Adipocyte (in vitro differentiated cells): ENCODE results near the gene FANCG.

Experiments
- DNase-seq: peaks from one replicate; pipeline ENCODE4 v3.0.0-alpha.2; 2015; ENCODE audit warnings: low read depth
- H3K27me3 ChIP-seq: replicated peaks from 2 replicates; pipeline ENCODE4 v1.7.0; 2013; ENCODE audit warnings: mild to moderate bottlenecking, low read length, moderate library complexity; ENCODE audit not compliant: control insufficient read depth, insufficient read depth
- H3K36me3 ChIP-seq: 2 replicates; pipeline ENCODE4 v1.7.0; 2013; ENCODE audit warnings: low read length, mild to moderate bottlenecking, moderate library complexity; ENCODE audit not compliant: control insufficient read depth, insufficient read depth, severe bottlenecking
- H3K4me1 ChIP-seq: 2 replicates; pipeline ENCODE4 v1.7.0; 2013; ENCODE audit warnings: mild to moderate bottlenecking, low read length, moderate library complexity; ENCODE audit not compliant: control insufficient read depth, insufficient read depth
- H3K4me3 ChIP-seq: 2 replicates; pipeline ENCODE4 v1.7.0; 2013; ENCODE audit warnings: mild to moderate bottlenecking, low read length, moderate library complexity
- H3K9ac ChIP-seq: 2 replicates; pipeline ENCODE4 v1.7.0; 2013; ENCODE audit warnings: mild to moderate bottlenecking, low read length, moderate library complexity
- H3K9me3 ChIP-seq: 2 replicates; pipeline ENCODE4 v1.7.0; 2013; ENCODE audit warnings: mild to moderate bottlenecking, low read length, moderate library complexity; ENCODE audit not compliant: control insufficient read depth

The FANCG gene

DNA sequence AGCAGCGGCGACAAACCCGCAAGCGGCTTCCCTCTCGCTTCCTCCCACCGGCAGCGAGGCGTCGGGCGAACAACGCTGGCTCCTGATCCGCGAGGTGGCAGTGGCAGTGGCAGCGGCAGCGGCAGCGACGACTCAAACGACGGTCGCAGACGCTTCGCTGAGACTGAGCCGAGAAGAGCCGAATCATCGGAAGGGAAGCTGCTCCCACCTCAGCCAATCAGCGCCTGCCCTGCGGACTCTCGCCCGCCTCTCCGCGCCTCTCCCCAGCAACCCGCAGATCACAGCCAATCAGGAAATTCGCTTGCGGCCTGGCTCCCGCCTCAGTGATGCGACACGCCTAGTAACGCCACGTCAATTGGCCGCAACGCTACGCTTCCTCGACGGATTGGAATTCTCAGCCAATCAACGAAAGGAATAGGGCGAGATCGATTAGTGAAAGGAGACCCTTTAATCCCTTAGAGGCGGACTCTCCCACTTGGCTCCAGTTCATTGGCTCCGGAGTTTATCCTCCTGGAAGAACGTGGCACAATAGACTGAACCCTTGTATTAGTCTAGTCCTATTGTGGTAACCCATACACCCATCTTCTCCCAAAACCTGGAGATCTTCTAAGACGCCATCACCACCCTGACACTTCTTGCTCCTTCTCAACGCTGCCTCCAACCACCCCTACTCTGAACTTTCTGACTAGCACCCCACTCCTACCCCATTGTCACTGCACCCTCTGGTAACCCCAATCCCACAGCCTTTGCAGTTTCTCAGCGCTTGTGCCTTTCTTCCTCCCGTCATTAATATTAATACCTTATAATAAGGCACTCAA, 7.1 kb downstream of the FANCG start, which contains the start of gene VCP:
Gene VCP, minus strand, starts transcription at position 165 of the 818 bp plus-strand sequence. CDS start 272 bp downstream, outside the sequence.
- Histone ChIP-seq H3K27me3 (no peaks in the 10 kb centered on the region), H3K4me3 (peak within 1 kb of the TSS; percentile 94), H3K9me3 (no peaks in the 10 kb centered on the region), H3K36me3 (peaks cover 15% of the 10 kb centered on the region), H3K4me1 (peaks cover 39% of the 10 kb centered on the region), H3K9ac (peak within 1 kb of the TSS; percentile 99)
- DNase-seq, result peak; percentile 100

DNA sequence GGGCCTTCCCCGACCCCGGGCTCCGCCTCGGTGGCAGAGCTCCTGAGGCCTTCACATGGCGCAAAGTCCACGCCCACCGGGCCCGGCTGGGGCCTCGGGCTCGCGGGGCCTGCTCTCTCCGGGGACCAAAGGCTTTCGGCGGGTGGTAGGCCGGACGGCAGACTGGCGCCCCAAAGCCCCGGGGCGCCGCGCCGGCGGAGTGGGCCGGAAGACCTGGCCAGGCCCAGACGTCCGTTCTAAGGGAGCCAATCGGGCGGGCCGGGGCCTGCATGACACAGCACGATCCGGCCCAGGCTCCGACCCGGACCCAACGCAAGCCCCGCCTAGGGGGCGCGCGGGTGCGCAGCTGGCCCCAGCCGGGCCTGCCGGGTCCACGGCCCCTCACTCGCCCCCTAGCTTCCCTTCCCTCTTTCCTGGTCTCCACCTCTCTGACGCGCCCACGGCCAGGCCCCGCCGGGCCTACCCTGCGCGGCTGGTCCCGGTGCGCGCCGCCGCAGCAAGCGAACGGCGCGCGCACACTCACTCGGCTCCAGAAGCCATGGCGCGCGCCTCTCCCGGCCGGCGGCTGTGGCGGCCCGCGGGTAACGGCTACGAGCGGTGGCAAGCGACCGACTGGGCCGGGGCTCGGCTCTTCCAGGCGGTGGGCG, 7.8 kb downstream of the FANCG start:
- peak overlapping the region; percentile 99 for H3K9ac ChIP-seq
- DNase-seq, result peak; percentile 95
- peak overlapping the region; percentile 94 for H3K4me3 ChIP-seq
- H3K36me3 ChIP-seq, result peaks cover 22% of the 10 kb centered on the region
- H3K4me1 ChIP-seq, result peaks cover 44% of the 10 kb centered on the region
- no peaks in the 10 kb centered on the region for H3K9me3 ChIP-seq
- H3K27me3 ChIP-seq, result no peaks in the 10 kb centered on the region

DNA sequence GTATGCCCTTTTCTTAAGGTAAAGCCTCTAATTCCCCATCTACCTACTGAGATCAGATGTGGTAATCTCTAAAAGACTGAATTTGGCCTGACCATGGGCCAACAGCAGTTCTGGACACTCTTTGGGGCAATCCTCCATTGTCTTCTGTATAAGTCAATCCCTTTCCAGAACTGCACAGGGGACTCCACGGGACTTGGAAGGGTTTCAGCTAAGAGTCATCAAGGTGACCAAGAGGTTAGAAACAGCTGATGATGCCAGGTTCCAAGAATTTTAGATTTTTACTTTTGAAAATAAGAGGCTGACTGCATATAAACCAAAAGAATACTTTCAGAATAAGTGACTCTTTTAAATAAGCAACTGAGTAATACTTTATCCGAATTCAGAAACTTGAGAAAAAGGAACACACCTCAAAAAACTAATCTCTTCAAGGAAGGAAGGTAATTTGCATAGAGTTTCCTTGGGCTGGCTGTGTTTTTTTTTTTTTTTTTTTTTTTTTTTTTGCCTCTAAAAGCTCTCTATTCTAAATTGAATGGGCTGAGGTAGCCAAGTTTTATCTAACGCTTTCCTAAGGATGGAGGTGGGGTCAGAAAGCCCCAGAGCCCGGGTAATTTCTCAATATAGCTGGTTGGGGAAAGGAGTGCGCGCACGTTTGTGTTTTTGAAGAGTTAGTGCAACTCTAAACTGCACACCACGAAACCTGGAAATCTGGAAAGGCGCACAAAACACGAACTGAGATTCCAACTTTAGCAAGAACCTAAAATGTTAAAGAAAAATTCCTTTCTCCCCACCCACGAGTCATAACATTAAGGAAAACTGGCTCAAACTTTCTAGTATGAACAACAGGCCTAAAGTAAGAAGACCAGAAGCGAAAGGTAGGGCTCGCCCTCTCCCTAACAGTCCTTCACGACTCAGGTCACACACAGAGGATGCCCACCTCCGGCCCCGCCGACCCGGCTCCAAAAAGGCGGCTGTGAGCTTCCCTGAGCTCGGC, 8.6 kb downstream of the FANCG start:
- H3K9me3 ChIP-seq, result no peaks in the 10 kb centered on the region
- DNase-seq, result peak; percentile 55
- H3K27me3 ChIP-seq, result no peaks in the 10 kb centered on the region
- H3K4me1 ChIP-seq, result peaks cover 44% of the 10 kb centered on the region
- H3K36me3 ChIP-seq, result peaks cover 27% of the 10 kb centered on the region
- peak overlapping the region; percentile 94 for H3K4me3 ChIP-seq
- H3K9ac ChIP-seq, result peak overlapping the region; percentile 99

DNA sequence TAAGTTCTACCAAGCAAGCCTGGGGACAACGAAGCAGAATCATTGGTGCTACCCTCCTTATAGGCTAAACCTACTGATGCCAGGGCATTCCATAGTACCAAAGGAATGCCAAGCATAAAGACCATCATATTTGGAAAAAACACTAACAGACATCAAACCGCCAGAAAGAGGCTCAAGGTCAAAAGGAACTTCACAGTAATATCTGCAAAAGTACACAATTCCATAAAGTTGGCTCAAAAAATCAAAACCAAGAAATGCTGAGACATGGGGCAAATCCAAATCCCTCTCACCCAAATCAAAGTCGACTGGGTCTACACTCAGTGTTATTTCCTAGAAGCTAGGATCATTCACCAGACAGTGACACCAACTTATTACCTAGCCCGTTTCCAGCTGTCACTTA, 10.7 kb downstream of the FANCG start:
- H3K36me3 ChIP-seq, result peaks cover 44% of the 10 kb centered on the region
- no peak overlapping the region for H3K9ac ChIP-seq
- no peaks in the 10 kb centered on the region for H3K27me3 ChIP-seq
- peak overlapping the region; percentile 94 for H3K4me3 ChIP-seq
- H3K9me3 ChIP-seq, result no peaks in the 10 kb centered on the region
- no peak for DNase-seq
- H3K4me1 ChIP-seq, result peaks cover 44% of the 10 kb centered on the region

DNA sequence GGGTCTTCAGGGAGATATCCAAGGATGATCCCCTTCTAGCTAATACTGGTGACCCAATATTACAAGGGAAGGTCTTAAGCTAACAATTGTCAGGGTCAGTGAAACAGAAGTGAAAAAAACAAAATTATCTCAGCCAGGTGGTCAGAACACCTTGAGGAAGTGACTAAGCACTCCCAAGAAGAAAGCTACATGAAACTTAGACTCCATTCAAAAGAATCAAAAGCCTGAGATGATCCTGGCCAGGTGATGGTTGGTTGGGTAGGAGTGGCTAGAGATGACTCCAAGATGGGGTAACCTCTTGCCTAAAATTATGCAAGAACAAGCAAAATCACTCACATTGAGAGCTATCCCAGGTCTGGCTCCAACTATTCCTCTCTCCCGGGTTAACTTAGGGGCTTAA, 12.7 kb downstream of the FANCG start:
- Histone ChIP-seq H3K4me3 (no peak overlapping the region), H3K9me3 (no peaks in the 10 kb centered on the region), H3K9ac (no peak overlapping the region), H3K4me1 (peaks cover 36% of the 10 kb centered on the region), H3K27me3 (no peaks in the 10 kb centered on the region), H3K36me3 (peaks cover 63% of the 10 kb centered on the region)
- DNase-seq, result no peak

DNA sequence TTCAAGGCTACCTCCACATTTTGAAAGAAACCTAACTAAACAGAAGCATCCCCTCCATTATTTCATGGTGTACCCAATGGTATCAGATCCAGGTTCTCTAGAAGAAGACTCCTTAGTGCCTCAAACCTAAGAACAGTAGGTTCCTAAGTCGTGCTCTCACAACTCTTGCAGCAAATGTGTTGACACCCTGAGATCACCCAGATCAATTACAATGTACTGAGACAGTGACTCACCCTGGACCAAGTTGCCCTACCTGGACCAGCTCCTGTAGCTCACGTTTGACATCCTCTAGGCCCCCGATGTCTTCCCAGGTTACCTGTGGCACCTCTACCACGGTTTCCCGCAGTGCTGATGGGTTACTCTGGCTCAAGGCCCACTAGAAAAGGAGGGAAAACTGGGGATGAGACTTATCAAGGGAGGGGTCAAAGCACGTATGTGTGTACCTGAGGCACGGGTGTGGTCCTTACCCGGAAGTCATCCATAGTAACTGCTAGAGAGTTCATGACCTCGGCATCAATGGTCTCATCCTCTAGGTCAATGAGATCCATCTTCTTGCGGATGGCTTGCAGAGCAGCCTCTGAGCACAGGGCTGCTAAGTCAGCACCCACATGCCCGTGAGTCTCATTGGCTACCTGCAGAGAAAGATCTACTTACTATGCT, 19.1 kb downstream of the FANCG start:
- DNase-seq, result no peak
- Histone ChIP-seq H3K36me3 (peaks cover 100% of the 10 kb centered on the region), H3K27me3 (no peaks in the 10 kb centered on the region), H3K9ac (no peak overlapping the region), H3K4me1 (no peaks in the 10 kb centered on the region), H3K4me3 (no peak overlapping the region), H3K9me3 (no peaks in the 10 kb centered on the region)

DNA sequence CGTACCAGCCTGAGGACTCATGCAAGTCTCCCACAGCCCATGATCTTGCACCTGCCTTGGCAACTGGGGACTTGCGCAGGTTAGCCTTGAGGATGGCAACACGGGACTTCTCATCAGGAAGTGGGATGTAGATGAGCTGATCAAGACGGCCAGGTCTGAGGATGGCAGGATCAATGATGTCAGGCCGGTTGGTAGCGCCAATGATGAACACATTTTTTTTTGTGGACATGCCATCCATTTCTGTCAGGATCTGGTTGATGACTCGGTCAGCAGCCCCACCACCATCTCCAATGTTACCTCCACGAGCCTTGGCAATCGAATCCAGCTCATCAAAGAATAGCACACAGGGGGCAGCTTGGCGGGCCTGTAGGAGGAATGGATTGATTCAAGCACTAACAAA, 20.3 kb downstream of the FANCG start:
- H3K36me3 ChIP-seq, result peaks cover 100% of the 10 kb centered on the region
- H3K4me3 ChIP-seq, result no peak overlapping the region
- DNase-seq, result no peak
- H3K4me1 ChIP-seq, result no peaks in the 10 kb centered on the region
- no peaks in the 10 kb centered on the region for H3K27me3 ChIP-seq
- H3K9ac ChIP-seq, result no peak overlapping the region
- no peaks in the 10 kb centered on the region for H3K9me3 ChIP-seq

DNA sequence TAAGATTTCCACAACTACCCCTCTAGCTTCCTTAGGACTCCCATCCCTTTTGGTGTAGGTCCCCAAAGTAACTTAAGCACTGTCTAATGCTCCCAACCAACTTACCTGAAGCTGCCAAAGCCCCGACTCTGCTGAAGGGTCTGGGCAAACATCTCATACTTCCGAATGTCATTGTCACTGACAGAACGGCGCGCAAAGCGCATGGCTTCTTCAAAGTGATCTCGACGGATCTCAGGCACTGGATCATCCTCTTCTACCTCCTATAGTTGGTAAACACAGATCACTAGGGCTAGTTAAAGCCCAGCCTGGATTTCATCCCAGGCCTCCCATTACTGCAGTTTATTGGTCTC, 22.5 kb downstream of the FANCG start:
- Histone ChIP-seq H3K36me3 (peaks cover 100% of the 10 kb centered on the region), H3K4me1 (no peaks in the 10 kb centered on the region), H3K9me3 (no peaks in the 10 kb centered on the region), H3K27me3 (no peaks in the 10 kb centered on the region), H3K4me3 (no peak overlapping the region), H3K9ac (peak overlapping the region; percentile 8)
- DNase-seq, result no peak

DNA sequence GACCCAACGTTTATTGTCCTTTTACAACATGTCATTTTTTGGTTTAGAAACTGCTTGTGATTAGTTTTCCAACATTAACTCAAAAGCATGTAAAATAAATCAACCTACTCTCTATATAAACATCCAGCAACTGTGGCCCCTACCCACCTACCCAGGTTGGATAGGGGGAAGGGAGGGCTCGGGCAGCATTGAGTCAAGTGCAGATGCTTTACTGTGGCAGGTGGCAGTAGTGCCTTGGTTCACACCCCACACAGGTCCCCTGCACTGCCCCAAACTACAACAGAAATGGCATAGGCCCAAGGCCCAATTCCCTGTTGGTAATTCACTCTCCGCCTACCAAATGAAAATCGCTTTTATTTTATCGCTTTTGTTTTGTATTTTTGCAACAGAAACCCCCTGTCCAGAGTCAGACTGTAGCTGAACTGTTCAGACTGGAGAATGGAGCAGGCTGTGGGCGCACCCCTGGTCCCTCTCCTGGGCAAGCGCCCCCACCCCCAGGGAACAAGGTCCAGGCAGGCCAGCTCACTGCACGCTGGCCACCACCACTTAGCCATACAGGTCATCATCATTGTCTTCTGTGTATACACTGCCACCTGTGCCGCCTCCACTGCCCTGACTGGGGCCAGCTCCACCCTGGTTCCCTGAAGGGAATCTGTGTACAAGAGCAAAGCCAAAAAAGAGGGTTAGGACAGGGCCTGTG, 23.0 kb downstream of the FANCG start:
- H3K4me1 ChIP-seq, result no peaks in the 10 kb centered on the region
- H3K36me3 ChIP-seq, result peaks cover 100% of the 10 kb centered on the region
- no peaks in the 10 kb centered on the region for H3K9me3 ChIP-seq
- H3K27me3 ChIP-seq, result no peaks in the 10 kb centered on the region
- no peak overlapping the region for H3K4me3 ChIP-seq
- no peak for DNase-seq
- no peak overlapping the region for H3K9ac ChIP-seq

DNA sequence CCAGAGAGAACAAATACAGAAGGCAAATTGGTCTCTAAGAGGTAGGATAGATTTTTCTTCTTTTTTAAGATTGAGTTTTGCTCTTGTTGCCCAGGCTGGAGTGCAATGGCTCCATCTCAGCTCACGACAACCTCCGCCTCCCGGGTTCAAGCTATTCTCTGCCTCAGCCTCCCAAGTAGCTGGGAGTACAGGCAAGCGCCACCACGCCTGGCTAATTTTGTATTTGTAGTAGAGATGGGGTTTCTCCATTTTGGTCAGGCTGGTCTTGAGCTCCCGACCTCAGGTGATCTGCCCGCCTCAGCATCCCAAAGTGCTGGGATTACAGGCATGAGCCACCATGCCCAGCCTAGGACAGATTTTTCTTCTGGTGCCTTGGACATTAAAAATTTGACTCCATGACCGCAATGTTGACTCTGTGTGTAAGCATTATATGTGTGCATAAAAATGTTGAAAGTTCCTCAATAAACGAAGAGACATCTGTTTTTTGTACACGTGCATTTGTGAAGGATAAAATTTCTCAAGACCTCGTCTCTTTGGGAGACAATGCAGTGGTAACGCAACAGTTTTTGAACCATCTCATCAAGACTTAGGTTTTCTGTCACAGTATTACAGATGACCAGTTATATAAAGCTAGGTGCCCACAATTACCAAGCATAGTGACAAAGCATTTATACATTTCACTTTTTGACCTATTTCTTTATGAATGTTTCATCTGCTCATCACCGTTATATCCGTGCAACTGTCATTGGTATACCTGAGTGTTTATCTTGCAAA, 24.7 kb downstream of the FANCG start:
- peaks cover 99% of the 10 kb centered on the region for H3K36me3 ChIP-seq
- no peak for DNase-seq
- H3K4me1 ChIP-seq, result no peaks in the 10 kb centered on the region
- H3K9ac ChIP-seq, result no peak overlapping the region
- no peaks in the 10 kb centered on the region for H3K27me3 ChIP-seq
- no peaks in the 10 kb centered on the region for H3K9me3 ChIP-seq
- no peak overlapping the region for H3K4me3 ChIP-seq
